GM12875 (cell line): Measurements from ENCODE around the gene MICU2.

Source experiments
- H3K4me3 ChIP-seq: one replicate; pipeline ENCODE4 v1.5.1; 2011; ENCODE audit warnings: low read depth, low read length, control low read depth
- CTCF ChIP-seq: IDR thresholded peaks from 2 replicates; pipeline ENCODE4 v1.5.1; 2011; ENCODE audit warnings: low read depth, mild to moderate bottlenecking, control low read depth, inconsistent platforms, low read length, moderate library complexity, borderline replicate concordance; ENCODE audit not compliant: insufficient read depth

Gene MICU2

DNA sequence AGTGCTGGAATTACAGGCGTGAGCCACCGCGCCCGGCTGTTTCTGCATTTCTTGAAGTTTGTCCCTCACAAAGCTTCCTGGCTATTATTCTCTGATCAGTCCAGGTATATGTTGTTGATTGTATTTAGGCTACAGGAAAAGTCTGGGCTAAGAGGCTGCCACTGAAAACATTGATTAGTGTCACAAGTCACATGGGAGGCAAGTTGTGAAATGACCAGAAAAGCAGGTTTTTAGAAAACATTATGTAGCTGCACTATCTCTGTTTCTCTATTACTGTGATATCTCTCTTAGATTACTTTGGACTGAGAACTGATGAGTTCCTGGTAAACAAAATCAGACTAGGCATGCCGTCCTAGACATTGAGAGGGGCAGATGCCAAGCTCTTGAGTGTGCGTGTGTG, 128.9 kb downstream of the MICU2 start:
- no peak for TF ChIP-seq CTCF
- H3K4me3 ChIP-seq, result no peak overlapping the region

GRCh38 chr13:21470785-21471184, 133.2 kb downstream of the MICU2 start:
- H3K4me3 ChIP-seq, result no peak overlapping the region
- TF ChIP-seq CTCF, result no peak

DNA sequence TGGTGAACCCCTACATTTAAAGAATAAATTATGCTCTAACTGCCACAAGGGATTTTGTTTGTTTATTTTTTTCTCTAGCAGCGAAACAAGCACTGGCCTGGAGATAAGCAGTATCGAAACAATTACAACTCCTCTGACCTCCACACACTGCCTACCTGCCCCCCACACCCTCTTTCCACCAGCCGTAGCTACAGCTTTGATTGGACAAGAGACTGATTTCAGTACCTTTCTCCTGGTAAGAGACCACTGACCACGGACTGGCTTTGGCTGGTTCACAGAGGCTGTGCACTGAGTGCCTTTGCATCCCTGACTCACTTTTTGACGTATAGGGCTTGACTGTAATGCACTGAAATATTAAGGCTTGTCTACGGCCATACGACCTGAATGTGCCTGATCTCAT, 137.4 kb downstream of the MICU2 start:
- no peak for TF ChIP-seq CTCF
- H3K4me3 ChIP-seq, result no peak overlapping the region

GRCh38 chr13:21465710-21466160, 138.2 kb downstream of the MICU2 start:
- no peak for TF ChIP-seq CTCF
- H3K4me3 ChIP-seq, result no peak overlapping the region

- no peak overlapping the region for H3K4me3 ChIP-seq
- TF ChIP-seq CTCF, result no peak
Observed at GRCh38 chr13:21463424-21463823, 140.5 kb downstream of the MICU2 start.

DNA sequence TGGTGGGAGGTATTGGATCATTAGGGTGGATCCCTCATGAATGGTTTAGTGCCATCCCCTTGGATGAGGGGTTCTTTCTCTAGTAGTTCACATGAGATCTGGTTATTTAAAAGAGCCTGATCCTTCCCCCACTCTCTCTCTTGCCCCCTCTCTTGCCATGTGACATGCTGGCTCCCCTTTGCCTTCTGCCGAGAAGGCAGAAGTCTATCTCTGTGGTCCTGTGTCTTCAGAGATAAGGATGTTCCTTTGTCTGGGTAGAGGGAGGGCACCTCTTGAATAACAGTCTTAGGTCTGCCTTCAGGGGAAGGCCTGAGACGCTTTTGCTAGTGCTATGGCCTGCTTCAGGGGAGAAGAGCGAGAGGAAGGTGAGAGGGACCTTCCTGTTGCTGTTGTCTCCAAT, 142.8 kb downstream of the MICU2 start:
- no peak for TF ChIP-seq CTCF
- no peak overlapping the region for H3K4me3 ChIP-seq

GRCh38 chr13:21458813-21459701, 144.9 kb downstream of the MICU2 start, which contains the start of gene ZDHHC20:
Gene ZDHHC20, minus strand, starts transcription at chr13:21459303. Its CDS starts 132 bp downstream, at chr13:21459171.
- TF ChIP-seq CTCF, result no peak
- H3K4me3 ChIP-seq, result peak within 1 kb of the TSS; percentile 94
